Heart left ventricle (tissue), 16 donors: ENCODE measurements around the gene TOP1. TPM values are rescaled to one million over a fixed set of nuclear protein-coding genes. Genes with fewer than 3 reads are reported as not detected.

ENCODE experiments used
- ATAC-seq, 4 donors: fragments of 200-7000 bp; cut with Tn5 transposase; one replicate each; pipeline ENCODE4 v1.9.1; 2020 to 2022; ENCODE audit warnings: moderate library complexity in 4 of 4, mild to moderate bottlenecking in 3 of 4, moderate number of reproducible peaks in 1 of 4
- DNase-seq, 5 donors: peaks; one replicate each; pipeline ENCODE4 v3.0.0-alpha.2; 2020
- H3K27ac ChIP-seq, 12 donors: fragments of 200-600 bp; sonication (generic) in 4 of 12; one replicate each; pipeline versions ENCODE4 v1.5.0 to v1.8.0; 2016 to 2022; ENCODE audit warnings: mild to moderate bottlenecking in 2 of 12
- H3K27me3 ChIP-seq, 9 donors: fragments of 200-600 bp; sonication (generic) in 2 of 9; one replicate each; pipeline versions ENCODE4 v1.5.1 to v1.8.0; 2016 to 2022; ENCODE audit warnings: mild to moderate bottlenecking in 3 of 9
- H3K36me3 ChIP-seq, 9 donors: fragments of 200-600 bp; sonication (generic) in 2 of 9; one replicate each; pipeline versions ENCODE4 v1.5.0 to v1.8.0; 2018 to 2022; ENCODE audit warnings: mild to moderate bottlenecking in 2 of 9
- H3K4me1 ChIP-seq, 12 donors: fragments of 200-600 bp; sonication (generic) in 4 of 12; one replicate each; pipeline versions ENCODE4 v1.5.0 to v1.8.0; 2016 to 2022; ENCODE audit warnings: mild to moderate bottlenecking in 3 of 12
- H3K4me3 ChIP-seq, 12 donors: fragments of 200-600 bp; sonication (generic) in 4 of 12; one replicate each; pipeline versions ENCODE4 v1.5.0 to v1.8.0; 2017 to 2022; ENCODE audit warnings: mild to moderate bottlenecking in 9 of 12, moderate library complexity in 4 of 12
- H3K9me3 ChIP-seq, 12 donors: fragments of 200-600 bp; sonication (generic) in 4 of 12; one replicate each; pipeline versions ENCODE4 v1.5.0 to v1.8.0; 2016 to 2022; ENCODE audit warnings: mild to moderate bottlenecking in 1 of 12
- CTCF ChIP-seq, 12 donors: fragments of 200-600 bp; sonication (generic) in 4 of 12; IDR thresholded peaks; one replicate each; pipeline versions ENCODE4 v1.5.0 to v1.8.0; 2018 to 2022; ENCODE audit warnings: antibody characterized with exemption in 12 of 12, mild to moderate bottlenecking in 5 of 12
- POLR2A ChIP-seq, 2 donors: fragments of 450-650 bp; IDR thresholded peaks; one replicate each; pipeline ENCODE4 v1.6.1; 2017; ENCODE audit warnings: antibody characterized with exemption in 2 of 2, mild to moderate bottlenecking in 2 of 2, moderate library complexity in 2 of 2
- WGBS, 4 donors: extraction: QIAGEN DNeasy Blood & Tissue Kit in 2 of 4; methylation state at CpG; one replicate each; pipeline versions ENCODE4 v1.1.5 to v1.1.7; 2013 to 2018; 5-methylcytosine and 5-hydroxymethylcytosine counted together
- intact Hi-C, 10 donors: fragments of 100-400 bp; cut with DNase I; formaldehyde crosslinking; loops; one replicate each; pipeline versions ENCODE4 v1.11.1 to v1.14.2; 2022
- polyA plus RNA-seq, 2 donors: library from polyadenylated mRNA; stranded (reverse); fragments of 200-250 nt; gene quantifications; one replicate each; pipeline ENCODE4 v1.2.3, GENCODE V29; 2013
- total RNA-seq, 9 donors: library from RNA; depleted of rRNA in 2 of 9; stranded (reverse); fragments of >200 nt in 2 of 9; fragmentation: NEBNext Ultra II Directional in 3 of 9; extraction: Animal tissue kit (Norgen Biotek cat#: 25700) in 3 of 9; gene quantifications; one replicate each; pipeline versions ENCODE4 v1.1.0 to v1.2.4, GENCODE V29; 2016 to 2023
- donor health status: ischemic (EF 13 %, LVEDD 7.1; RV severe dilation, severe dysfunction).
- donor health status: healthy with polysubstance abuse.
- donor health status: DM: no; HTN: yes; CAD: no.
- donor health status: DM: no; HTN: no; CAD: no.
- donor health status: ischemic (EF 25% LVEDD 6.9; RV normal size, moderate dysfunction).
- donor health status: ischemic (EF 25% LVEDD 5.7; RV mildly dilated, moderate dysfunction).
- donor health status: healthy.
- donor health status: DM: yes; HTN: yes; CAD: no.
- donor health status: ischemic (EF 35%, LVEDD 5.7; RV mildly dilated, moderate dysfunction).
- donor health status: nonischemic (EF 11% LVEDD 7.7; RV severe dilation, severe dysfunction).
- donor health status: DM: yes; HTN: yes; CAD: no.
- donor health status: PGD.
- donor health status: ischemic (EF 29% LVEDD 5.4; RV normal size, mild dysfunction).
- donor health status: nonischemic (EF 23%, LVEDD 6.1; RV moderate dilation, normal function).

The TOP1 gene
- total and polyA plus RNA-seq, 11 donors = 11.6 to 32.3 (median 21.4) TPM

DNA sequence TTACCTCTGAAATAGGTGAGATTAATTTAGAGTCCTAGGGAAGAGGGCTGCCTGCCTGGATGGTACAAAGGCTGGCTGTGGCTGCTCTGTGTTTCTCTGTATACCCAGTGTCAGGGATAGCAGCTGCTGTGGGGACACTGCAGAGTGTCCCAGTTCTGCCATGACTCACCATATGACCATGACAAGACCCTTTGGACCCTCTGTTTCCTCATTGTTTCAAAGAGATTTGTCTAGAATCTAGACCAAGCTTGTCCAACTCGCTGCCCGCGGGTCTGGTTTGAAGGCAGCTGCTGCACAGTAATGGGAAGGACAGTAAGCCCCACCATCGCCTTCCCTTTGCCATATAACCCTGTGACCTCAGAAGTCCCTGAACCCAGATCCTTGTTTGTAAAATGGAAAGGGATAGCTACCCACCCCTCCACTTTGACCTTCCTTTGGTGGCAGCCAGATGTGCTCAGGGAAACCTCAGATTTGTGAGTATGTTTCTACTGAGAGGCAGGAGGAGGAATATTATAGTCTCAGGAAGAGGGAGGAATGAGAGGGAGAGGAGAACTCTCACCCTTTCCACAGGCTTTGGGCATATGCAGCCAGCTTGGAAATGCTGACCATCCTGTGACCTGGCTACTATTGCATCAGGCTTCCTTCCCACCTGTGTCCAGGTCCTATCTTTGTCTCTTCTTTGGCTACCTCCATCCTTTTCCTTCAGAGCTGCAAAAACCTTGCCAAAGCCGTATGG, 122.7 kb downstream of the TOP1 start:
- TF ChIP-seq CTCF (IDR thresholded peaks at IDR 0.05) (no peak), POLR2A (IDR thresholded peaks at IDR 0.05) (no peak)
- H3K4me3 ChIP-seq = no peak overlapping the region
- peaks cover 18 to 100% (median 95%) of the 10 kb centered on the region in 12 donors for H3K4me1 ChIP-seq
- H3K27ac ChIP-seq = peak overlapping the region; percentile 27 to 100 (median 64)
- no peaks in the 10 kb centered on the region for H3K9me3 ChIP-seq
- 77 to 93% (median 88%) methylated on average over 5 of the region's 5 CpGs for WGBS, 4 donors
- H3K27me3 ChIP-seq = no peaks in the 10 kb centered on the region
- intact Hi-C loops = no loop called here
- peaks cover 0 to 3% (median 0%) of the 10 kb centered on the region in 9 donors for H3K36me3 ChIP-seq
- DNase-seq (peak in 2 of 5 donors; percentile 20 to 24), ATAC-seq (no peak)

GRCh38 chr20:41152108-41152757, 123.6 kb downstream of the TOP1 start:
- Histone ChIP-seq H3K36me3 (peaks cover 0 to 3% (median 0%) of the 10 kb centered on the region in 9 donors), H3K27me3 (no peaks in the 10 kb centered on the region), H3K4me1 (peaks cover 16 to 100% (median 95%) of the 10 kb centered on the region in 12 donors), H3K4me3 (no peak overlapping the region), H3K9me3 (no peaks in the 10 kb centered on the region), H3K27ac (peak overlapping the region; percentile 43 to 100 (median 64))
- ATAC-seq (no peak), DNase-seq (peak in 2 of 5 donors; percentile 43 to 52)
- intact Hi-C loops = no loop called here
- 34 to 55% (median 51%) methylated on average over 5 of the region's 5 CpGs for WGBS, 4 donors
- TF ChIP-seq POLR2A (IDR thresholded peaks at IDR 0.05) (no peak), CTCF (IDR thresholded peaks at IDR 0.05) (no peak)

- Histone ChIP-seq H3K4me1 (peaks cover 15 to 100% (median 91%) of the 10 kb centered on the region in 12 donors), H3K27ac (peak overlapping the region in 11 of 12 donors; percentile 34 to 100 (median 68)), H3K9me3 (no peaks in the 10 kb centered on the region), H3K4me3 (no peak overlapping the region), H3K27me3 (no peaks in the 10 kb centered on the region), H3K36me3 (peaks cover 0 to 3% (median 2%) of the 10 kb centered on the region in 9 donors)
- DNase-seq (peak in 4 of 5 donors; percentile 58 to 76 (median 64)), ATAC-seq (peak; percentile 66 to 78 (median 72))
- TF ChIP-seq CTCF (IDR thresholded peaks at IDR 0.05) (peak in 4 of 12 donors; percentile 13 to 32 (median 25)), POLR2A (IDR thresholded peaks at IDR 0.05) (no peak)
- WGBS, 4 donors = 44 to 51% (median 50%) methylated on average over 8 of the region's 8 CpGs
- intact Hi-C loops = no loop called here
Observed at GRCh38 chr20:41154436-41155176, 126.0 kb downstream of the TOP1 start.
